ENCODE results near the gene ZBTB33.

ZBTB33 gene, protein sequence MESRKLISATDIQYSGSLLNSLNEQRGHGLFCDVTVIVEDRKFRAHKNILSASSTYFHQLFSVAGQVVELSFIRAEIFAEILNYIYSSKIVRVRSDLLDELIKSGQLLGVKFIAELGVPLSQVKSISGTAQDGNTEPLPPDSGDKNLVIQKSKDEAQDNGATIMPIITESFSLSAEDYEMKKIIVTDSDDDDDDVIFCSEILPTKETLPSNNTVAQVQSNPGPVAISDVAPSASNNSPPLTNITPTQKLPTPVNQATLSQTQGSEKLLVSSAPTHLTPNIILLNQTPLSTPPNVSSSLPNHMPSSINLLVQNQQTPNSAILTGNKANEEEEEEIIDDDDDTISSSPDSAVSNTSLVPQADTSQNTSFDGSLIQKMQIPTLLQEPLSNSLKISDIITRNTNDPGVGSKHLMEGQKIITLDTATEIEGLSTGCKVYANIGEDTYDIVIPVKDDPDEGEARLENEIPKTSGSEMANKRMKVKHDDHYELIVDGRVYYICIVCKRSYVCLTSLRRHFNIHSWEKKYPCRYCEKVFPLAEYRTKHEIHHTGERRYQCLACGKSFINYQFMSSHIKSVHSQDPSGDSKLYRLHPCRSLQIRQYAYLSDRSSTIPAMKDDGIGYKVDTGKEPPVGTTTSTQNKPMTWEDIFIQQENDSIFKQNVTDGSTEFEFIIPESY

DNA sequence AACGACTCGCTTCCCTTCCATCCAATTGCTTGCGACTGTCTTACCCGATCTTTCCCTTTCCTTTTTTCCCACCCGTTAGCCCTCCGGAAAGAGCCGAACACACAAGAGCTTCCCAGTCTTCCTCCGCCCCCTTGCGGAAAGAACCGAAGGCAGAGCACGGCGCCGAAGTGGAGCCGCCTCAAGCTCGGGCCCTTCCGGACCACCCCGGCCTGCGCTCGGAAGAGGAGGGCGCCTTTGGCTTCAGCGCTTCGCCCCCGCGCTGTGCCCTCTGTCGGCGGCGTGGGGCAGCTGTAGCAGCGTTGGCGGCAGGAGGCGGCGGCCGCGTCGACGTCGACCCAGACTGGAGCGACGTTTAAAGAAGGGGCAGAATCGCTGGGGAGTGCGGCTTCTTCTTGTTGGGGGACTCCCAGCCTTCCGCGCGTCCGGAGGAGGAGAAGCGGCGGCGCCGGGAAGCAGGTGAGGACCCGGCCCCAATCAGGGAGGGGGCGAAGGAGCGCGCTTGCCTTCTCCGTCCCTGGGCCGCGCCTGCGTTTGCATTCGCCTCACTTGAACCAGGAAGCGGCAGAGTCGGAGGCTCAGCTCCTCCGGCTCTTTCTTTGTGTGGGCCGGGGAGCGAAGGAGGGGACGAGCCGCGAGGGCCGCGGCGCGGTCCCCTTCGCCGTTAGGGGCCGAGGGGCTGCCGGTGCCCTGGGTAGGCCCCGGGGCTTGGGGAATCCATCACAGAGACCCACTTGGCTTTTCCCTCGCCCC lies at the start of gene ZBTB33:
ZBTB33 (plus strand) TSS at position 291 of the 750 bp plus-strand sequence. CDS start 2,604 bp downstream, outside the sequence.
- peaks cover 2 to 12% (median 4%) of the 10 kb centered on the region in 5 donors for H3K4me1 ChIP-seq (ENCODE audit: control insufficient read depth in 5 of 5, insufficient read depth in 5 of 5, low read length in 5 of 5)
- peaks cover 0 to 16% (median 14%) of the 10 kb centered on the region in 5 donors for H3K36me3 ChIP-seq (ENCODE audit: control insufficient read depth in 5 of 5, insufficient read depth in 5 of 5, low read length in 5 of 5)
- H3K27ac ChIP-seq (ENCODE audit: low read depth, low read length): peak within 1 kb of the TSS; percentile 74
- H3K9ac ChIP-seq (ENCODE audit: low read length in 5 of 5): peak within 1 kb of the TSS; percentile 48 to 86 (median 86)
- peaks cover 0 to 6% (median 3%) of the 10 kb centered on the region in 5 donors for H3K27me3 ChIP-seq (ENCODE audit: control insufficient read depth in 5 of 5, insufficient read depth in 4 of 5, low read length in 5 of 5)
- peak within 1 kb of the TSS; percentile 72 to 88 (median 77) for H3K4me3 ChIP-seq (ENCODE audit: low read depth in 1 of 5, low read length in 5 of 5)
- H3K9me3 ChIP-seq (ENCODE audit: control insufficient read depth in 5 of 5, low read length in 5 of 5): no peaks in the 10 kb centered on the region

DNA sequence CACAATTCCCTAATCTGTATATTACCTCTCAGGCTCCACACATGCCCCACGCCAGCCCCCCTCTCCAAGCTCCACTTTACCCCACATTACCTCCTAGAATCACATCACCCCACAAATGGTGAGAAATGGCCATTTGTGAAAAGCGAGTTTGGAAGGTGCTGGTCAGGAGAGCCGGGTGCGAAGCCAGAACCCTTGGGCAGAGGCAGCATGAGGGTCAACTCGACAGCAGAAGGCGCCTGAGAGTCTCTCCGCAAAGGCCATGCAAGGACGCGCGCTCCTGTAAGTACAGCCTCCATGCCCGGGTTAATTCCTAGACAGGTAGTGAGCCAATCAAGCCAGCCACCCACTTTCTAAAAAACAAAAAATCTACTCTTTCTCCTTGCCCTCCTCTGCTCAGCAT lies 49.8 kb upstream of the ZBTB33 start:
- Histone ChIP-seq H3K4me1 (ENCODE audit: control insufficient read depth in 5 of 5, insufficient read depth in 5 of 5, low read length in 5 of 5) (no peaks in the 10 kb centered on the region), H3K36me3 (ENCODE audit: control insufficient read depth in 5 of 5, insufficient read depth in 5 of 5, low read length in 5 of 5) (no peaks in the 10 kb centered on the region), H3K27ac (ENCODE audit: low read depth, low read length) (no peak overlapping the region), H3K9me3 (ENCODE audit: control insufficient read depth in 5 of 5, low read length in 5 of 5) (no peaks in the 10 kb centered on the region), H3K4me3 (ENCODE audit: low read depth in 1 of 5, low read length in 5 of 5) (no peak overlapping the region), H3K27me3 (ENCODE audit: control insufficient read depth in 5 of 5, insufficient read depth in 4 of 5, low read length in 5 of 5) (peaks cover 0 to 5% (median 0%) of the 10 kb centered on the region in 5 donors), H3K9ac (ENCODE audit: low read length in 5 of 5) (no peak overlapping the region)

DNA sequence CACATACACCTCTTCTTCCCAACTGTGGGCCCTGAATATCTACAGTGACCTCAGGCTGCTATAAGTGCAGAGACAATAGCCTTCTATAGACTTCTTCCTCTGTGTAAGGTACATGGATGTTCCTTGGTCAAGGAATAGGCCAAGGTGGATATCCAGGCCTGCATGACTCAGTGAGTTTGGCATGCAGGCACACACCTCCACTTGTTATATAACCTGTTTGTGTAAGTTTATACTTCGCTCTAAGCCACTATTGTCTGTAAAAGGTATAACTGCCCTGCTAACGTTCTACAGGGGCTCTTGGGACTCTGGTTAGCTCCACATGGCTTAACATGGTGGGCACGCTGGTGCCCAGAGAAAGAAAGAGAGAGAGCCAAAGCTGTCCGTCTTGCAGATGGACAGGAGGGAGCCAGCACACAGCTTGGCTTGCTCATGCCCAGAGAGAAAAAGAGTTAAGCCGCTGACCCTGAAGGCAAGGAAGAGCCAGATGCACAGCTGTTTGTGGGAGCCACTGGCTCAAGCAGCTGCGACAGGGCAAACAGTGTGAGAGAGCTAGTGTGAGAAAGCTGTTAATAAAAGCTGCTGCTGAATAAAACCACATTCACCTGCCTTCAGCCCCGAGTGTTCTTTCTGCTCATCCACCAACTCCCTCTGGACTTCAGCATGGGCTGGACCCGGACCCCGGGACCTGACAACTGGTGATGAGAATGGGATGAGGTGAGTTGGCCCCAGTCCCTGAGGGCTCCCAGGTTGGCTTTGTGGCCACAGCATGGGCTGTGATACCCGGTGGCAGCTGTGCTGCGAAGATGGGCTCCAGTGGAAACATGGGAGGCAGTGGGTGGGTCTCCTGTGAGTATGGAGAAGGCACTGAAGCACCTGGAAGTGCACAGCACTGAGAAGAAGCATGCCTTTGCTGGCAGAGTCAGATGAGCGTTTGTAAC lies 44.5 kb upstream of the ZBTB33 start:
- Histone ChIP-seq H3K4me3 (ENCODE audit: low read depth in 1 of 5, low read length in 5 of 5) (no peak overlapping the region), H3K27ac (ENCODE audit: low read depth, low read length) (no peak overlapping the region)

DNA sequence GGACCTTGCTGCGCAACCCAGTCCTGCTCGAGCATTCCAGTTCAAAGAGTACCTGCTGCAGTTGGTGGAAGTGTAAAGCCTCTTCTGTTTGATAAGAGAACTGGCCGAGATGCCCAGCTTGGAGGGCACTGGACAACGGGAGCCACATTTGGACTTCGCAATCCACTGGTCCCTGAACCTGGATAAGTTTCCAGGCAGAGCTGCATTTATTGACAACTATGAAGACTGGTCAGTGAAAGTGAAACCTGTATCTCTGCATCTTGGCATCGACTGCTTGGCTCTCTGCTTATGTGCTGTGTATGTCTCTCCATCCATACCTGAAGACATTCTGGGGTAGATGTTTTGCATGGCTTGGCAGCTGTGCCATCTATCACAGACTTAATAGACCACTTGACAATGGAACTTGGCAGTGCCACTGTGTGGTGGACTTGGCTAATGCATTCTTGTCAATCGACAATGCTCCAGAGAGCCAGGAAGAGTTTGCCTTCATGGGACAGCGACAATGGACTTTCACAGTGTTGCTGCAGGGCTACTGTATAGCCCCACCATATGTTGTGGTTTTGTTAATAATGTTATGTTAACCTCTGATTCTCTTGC lies 43.5 kb upstream of the ZBTB33 start:
- no peak overlapping the region for H3K9ac ChIP-seq (ENCODE audit: low read length in 5 of 5)
- peaks cover 0 to 6% (median 0%) of the 10 kb centered on the region in 5 donors for H3K4me1 ChIP-seq (ENCODE audit: control insufficient read depth in 5 of 5, insufficient read depth in 5 of 5, low read length in 5 of 5)
- H3K4me3 ChIP-seq (ENCODE audit: low read depth in 1 of 5, low read length in 5 of 5): no peak overlapping the region
- peaks cover 0 to 2% (median 0%) of the 10 kb centered on the region in 5 donors for H3K27me3 ChIP-seq (ENCODE audit: control insufficient read depth in 5 of 5, insufficient read depth in 4 of 5, low read length in 5 of 5)
- H3K9me3 ChIP-seq (ENCODE audit: control insufficient read depth in 5 of 5, low read length in 5 of 5): no peaks in the 10 kb centered on the region
- H3K36me3 ChIP-seq (ENCODE audit: control insufficient read depth in 5 of 5, insufficient read depth in 5 of 5, low read length in 5 of 5): no peaks in the 10 kb centered on the region
- H3K27ac ChIP-seq (ENCODE audit: low read depth, low read length): no peak overlapping the region

More for the DNA sequence above, 44.5 kb upstream of the ZBTB33 start:
- no peak overlapping the region for H3K9ac ChIP-seq (ENCODE audit: low read length in 5 of 5)
- H3K27me3 ChIP-seq (ENCODE audit: control insufficient read depth in 5 of 5, insufficient read depth in 4 of 5, low read length in 5 of 5): peaks cover 0 to 2% (median 0%) of the 10 kb centered on the region in 5 donors
- no peaks in the 10 kb centered on the region for H3K36me3 ChIP-seq (ENCODE audit: control insufficient read depth in 5 of 5, insufficient read depth in 5 of 5, low read length in 5 of 5)
- no peaks in the 10 kb centered on the region for H3K9me3 ChIP-seq (ENCODE audit: control insufficient read depth in 5 of 5, low read length in 5 of 5)
- H3K4me1 ChIP-seq (ENCODE audit: control insufficient read depth in 5 of 5, insufficient read depth in 5 of 5, low read length in 5 of 5): no peaks in the 10 kb centered on the region

DNA sequence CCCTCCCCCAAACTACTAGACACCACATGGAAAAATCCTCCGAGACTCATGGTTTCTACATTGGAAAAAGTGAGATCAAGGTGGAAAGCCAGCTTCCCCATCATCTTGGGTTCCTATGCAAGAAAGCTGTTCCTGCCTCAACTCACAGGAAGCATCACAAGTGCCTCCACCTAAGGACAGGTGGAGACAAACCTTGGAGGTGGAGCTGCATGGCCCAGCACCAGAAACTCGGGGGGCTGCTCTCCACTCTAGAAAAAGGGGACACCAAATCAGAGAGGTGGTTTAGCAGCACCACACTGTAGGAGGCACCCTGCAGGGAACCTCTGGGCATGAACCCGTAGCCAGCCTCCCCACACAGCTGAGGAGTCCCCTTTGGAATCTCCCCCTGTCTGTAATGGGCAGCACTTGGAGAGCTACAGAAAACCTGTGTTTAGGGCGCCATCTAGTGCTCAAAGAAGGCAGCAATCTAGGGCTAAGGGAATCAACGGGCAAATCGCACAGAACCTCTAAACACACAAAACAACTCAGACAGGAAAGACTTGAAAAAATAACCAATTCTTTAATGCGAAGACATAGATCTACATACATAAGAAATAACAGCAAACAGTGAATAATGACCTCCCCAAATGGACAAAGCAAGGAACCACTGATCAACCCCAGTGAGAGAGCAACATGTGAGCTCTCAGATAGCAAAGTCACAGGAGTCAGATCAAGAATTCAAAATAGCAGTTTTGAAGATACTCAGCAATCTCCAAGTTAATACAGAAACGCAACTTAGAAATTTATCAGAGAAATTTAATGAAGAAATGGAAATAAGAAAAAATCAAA lies 37.0 kb upstream of the ZBTB33 start:
- H3K27ac ChIP-seq (ENCODE audit: low read depth, low read length): no peak overlapping the region
- no peak overlapping the region for H3K4me3 ChIP-seq (ENCODE audit: low read depth in 1 of 5, low read length in 5 of 5)
- H3K9me3 ChIP-seq (ENCODE audit: control insufficient read depth in 5 of 5, low read length in 5 of 5): no peaks in the 10 kb centered on the region
- peaks cover 0 to 4% (median 0%) of the 10 kb centered on the region in 5 donors for H3K27me3 ChIP-seq (ENCODE audit: control insufficient read depth in 5 of 5, insufficient read depth in 4 of 5, low read length in 5 of 5)
- peaks cover 0 to 6% (median 0%) of the 10 kb centered on the region in 5 donors for H3K4me1 ChIP-seq (ENCODE audit: control insufficient read depth in 5 of 5, insufficient read depth in 5 of 5, low read length in 5 of 5)
- no peaks in the 10 kb centered on the region for H3K36me3 ChIP-seq (ENCODE audit: control insufficient read depth in 5 of 5, insufficient read depth in 5 of 5, low read length in 5 of 5)
- no peak overlapping the region for H3K9ac ChIP-seq (ENCODE audit: low read length in 5 of 5)

DNA sequence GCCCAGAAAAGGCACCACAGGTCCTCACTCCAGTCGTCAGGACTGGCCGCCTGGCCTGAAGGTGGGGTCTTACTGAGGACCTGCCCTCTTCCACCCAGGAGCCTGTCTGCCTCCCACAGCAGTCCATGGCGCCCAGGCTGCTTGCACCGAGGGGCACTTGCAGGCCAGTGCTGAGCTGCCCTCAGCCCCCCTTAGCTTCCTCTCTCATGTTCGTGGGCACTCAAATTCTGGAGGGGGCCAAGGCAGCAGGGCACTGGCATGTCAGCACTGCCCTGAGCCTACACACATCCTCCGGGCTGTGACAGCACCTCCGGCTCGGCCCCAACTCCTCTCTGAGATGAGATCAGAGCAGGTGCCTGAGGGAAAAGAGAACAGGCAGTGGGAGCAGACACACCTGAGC lies 27.2 kb upstream of the ZBTB33 start:
- H3K9me3 ChIP-seq (ENCODE audit: control insufficient read depth in 5 of 5, low read length in 5 of 5): no peaks in the 10 kb centered on the region
- H3K9ac ChIP-seq (ENCODE audit: low read length in 5 of 5): no peak overlapping the region
- H3K36me3 ChIP-seq (ENCODE audit: control insufficient read depth in 5 of 5, insufficient read depth in 5 of 5, low read length in 5 of 5): peaks cover 0 to 4% (median 0%) of the 10 kb centered on the region in 5 donors
- no peak overlapping the region for H3K4me3 ChIP-seq (ENCODE audit: low read depth in 1 of 5, low read length in 5 of 5)
- peaks cover 0 to 6% (median 0%) of the 10 kb centered on the region in 5 donors for H3K4me1 ChIP-seq (ENCODE audit: control insufficient read depth in 5 of 5, insufficient read depth in 5 of 5, low read length in 5 of 5)
- H3K27me3 ChIP-seq (ENCODE audit: control insufficient read depth in 5 of 5, insufficient read depth in 4 of 5, low read length in 5 of 5): peaks cover 0 to 5% (median 0%) of the 10 kb centered on the region in 5 donors
- H3K27ac ChIP-seq (ENCODE audit: low read depth, low read length): no peak overlapping the region

DNA sequence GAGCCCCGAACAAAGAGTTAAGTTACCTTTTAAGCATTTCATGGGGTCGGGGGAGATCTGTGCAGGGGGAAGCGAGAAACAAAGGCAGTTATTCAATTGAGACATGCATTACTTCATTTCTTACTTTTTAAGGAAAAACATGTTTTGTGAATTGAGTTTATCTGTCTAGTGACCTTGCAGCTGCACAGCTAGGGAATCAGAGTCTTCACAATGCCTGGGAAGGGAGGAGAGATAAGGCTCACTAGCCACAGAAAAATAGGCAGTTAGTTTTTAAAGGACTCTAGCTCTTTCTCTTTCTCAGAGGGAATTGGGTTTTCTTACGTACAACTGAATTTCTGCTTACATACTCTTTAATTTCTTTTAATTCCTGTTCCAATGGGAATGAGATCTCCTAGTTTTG lies 26.2 kb upstream of the ZBTB33 start:
- no peaks in the 10 kb centered on the region for H3K9me3 ChIP-seq (ENCODE audit: control insufficient read depth in 5 of 5, low read length in 5 of 5)
- peaks cover 0 to 4% (median 0%) of the 10 kb centered on the region in 5 donors for H3K36me3 ChIP-seq (ENCODE audit: control insufficient read depth in 5 of 5, insufficient read depth in 5 of 5, low read length in 5 of 5)
- peaks cover 0 to 6% (median 0%) of the 10 kb centered on the region in 5 donors for H3K27me3 ChIP-seq (ENCODE audit: control insufficient read depth in 5 of 5, insufficient read depth in 4 of 5, low read length in 5 of 5)
- H3K4me3 ChIP-seq (ENCODE audit: low read depth in 1 of 5, low read length in 5 of 5): no peak overlapping the region
- no peak overlapping the region for H3K27ac ChIP-seq (ENCODE audit: low read depth, low read length)
- H3K9ac ChIP-seq (ENCODE audit: low read length in 5 of 5): no peak overlapping the region
- peaks cover 0 to 6% (median 0%) of the 10 kb centered on the region in 5 donors for H3K4me1 ChIP-seq (ENCODE audit: control insufficient read depth in 5 of 5, insufficient read depth in 5 of 5, low read length in 5 of 5)

DNA sequence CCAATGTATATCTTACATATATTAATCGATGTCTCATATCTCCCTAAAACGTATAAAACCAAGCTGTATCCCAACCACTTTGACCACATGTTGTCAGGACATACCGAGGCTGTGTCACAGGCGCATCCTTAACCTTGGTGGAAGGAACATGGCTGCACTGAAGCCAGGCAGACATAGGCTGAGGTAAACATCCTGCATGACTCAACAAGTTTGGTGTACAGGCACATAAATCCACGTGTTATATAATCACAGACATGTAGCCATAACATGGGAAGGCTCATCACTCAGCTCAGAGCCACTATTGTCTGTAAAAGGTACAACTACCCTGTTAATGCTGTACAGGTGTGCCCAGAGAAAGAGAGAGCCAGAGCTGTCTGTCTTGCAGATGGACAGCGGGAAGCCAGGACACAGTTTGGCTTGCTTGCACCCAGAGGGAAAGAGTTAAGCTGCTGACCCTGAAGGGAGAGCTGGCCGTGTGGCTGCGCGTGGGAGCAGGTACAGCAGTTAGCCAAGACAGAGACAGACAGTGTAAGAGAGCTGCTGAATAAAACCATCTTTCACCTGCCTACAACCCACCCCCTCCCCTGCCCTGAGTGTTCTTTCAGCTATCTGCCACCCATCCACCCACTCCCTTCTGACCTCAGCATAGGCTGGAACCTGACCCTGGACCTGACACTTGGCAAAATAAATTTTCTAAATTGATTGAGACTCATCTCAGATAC lies 22.3 kb upstream of the ZBTB33 start:
- Histone ChIP-seq H3K27me3 (ENCODE audit: control insufficient read depth in 5 of 5, insufficient read depth in 4 of 5, low read length in 5 of 5) (peaks cover 0 to 7% (median 0%) of the 10 kb centered on the region in 5 donors), H3K4me3 (ENCODE audit: low read depth in 1 of 5, low read length in 5 of 5) (no peak overlapping the region)

More for the DNA sequence above, 22.3 kb upstream of the ZBTB33 start:
- Histone ChIP-seq H3K9ac (ENCODE audit: low read length in 5 of 5) (no peak overlapping the region), H3K36me3 (ENCODE audit: control insufficient read depth in 5 of 5, insufficient read depth in 5 of 5, low read length in 5 of 5) (no peaks in the 10 kb centered on the region), H3K9me3 (ENCODE audit: control insufficient read depth in 5 of 5, low read length in 5 of 5) (peaks cover 0 to 2% (median 0%) of the 10 kb centered on the region in 5 donors), H3K27ac (ENCODE audit: low read depth, low read length) (no peak overlapping the region), H3K4me1 (ENCODE audit: control insufficient read depth in 5 of 5, insufficient read depth in 5 of 5, low read length in 5 of 5) (peaks cover 0 to 6% (median 4%) of the 10 kb centered on the region in 5 donors)
